GM23338 (cell line): ENCODE measurements around the gene RNF4. TPM values are rescaled to one million over a fixed set of nuclear protein-coding genes. Genes with fewer than 3 reads are reported as not detected.
A peak's percentile ranks its signal among the peaks of the same experiment; 100 is the strongest.

ENCODE experiments used
- ATAC-seq: fragments of 200-7000 bp; cut with Tn5 transposase; 3 replicates; pipeline ENCODE4 v1.9.1; 2020
- DNase-seq: peaks from one replicate; pipeline ENCODE4 v3.0.0-alpha.2; 2015; ENCODE audit warnings: low spot score
- H2AFZ ChIP-seq: fragments of 200-600 bp; sonication (generic); 2 replicates; pipeline ENCODE4 v1.8.0; 2016; ENCODE audit warnings: antibody characterized with exemption, mild to moderate bottlenecking, moderate library complexity
- H3F3A ChIP-seq: fragments of 200-600 bp; sonication (generic); replicated peaks from 2 replicates; pipeline ENCODE4 v1.8.0; 2017; ENCODE audit warnings: antibody characterized with exemption, mixed run types, low read depth
- H3K27ac ChIP-seq: fragments of 200-600 bp; sonication (generic); 2 replicates; pipeline ENCODE4 v1.6.1; 2016; ENCODE audit warnings: low read depth
- H3K27me3 ChIP-seq: fragments of 200-600 bp; sonication (generic); 2 replicates; pipeline ENCODE4 v1.8.0; 2016; ENCODE audit warnings: mild to moderate bottlenecking, mixed run types, moderate library complexity; ENCODE audit not compliant: insufficient read depth
- H3K36me3 ChIP-seq: fragments of 200-600 bp; sonication (generic); 2 replicates; pipeline ENCODE4 v1.8.0; 2016; ENCODE audit warnings: mild to moderate bottlenecking; ENCODE audit not compliant: insufficient read depth
- H3K4me1 ChIP-seq: fragments of 200-600 bp; sonication (generic); 2 replicates; pipeline ENCODE4 v1.8.0; 2016; ENCODE audit warnings: mild to moderate bottlenecking, moderate library complexity; ENCODE audit not compliant: insufficient read depth
- H3K4me2 ChIP-seq: fragments of 200-600 bp; sonication (generic); 2 replicates; pipeline ENCODE4 v1.7.1; 2017; ENCODE audit warnings: mixed run types
- H3K4me3 ChIP-seq: fragments of 200-600 bp; sonication (generic); 2 replicates; pipeline ENCODE4 v1.6.1; 2016; ENCODE audit warnings: mixed run types
- H3K79me2 ChIP-seq: fragments of 200-600 bp; sonication (generic); replicated peaks from 2 replicates; pipeline ENCODE4 v1.8.0; 2017; ENCODE audit warnings: mild to moderate bottlenecking; ENCODE audit not compliant: insufficient read depth
- H3K9me2 ChIP-seq: fragments of 200-600 bp; sonication (generic); 2 replicates; pipeline ENCODE4 v1.8.0; 2017; ENCODE audit not compliant: insufficient read depth
- H4K20me1 ChIP-seq: fragments of 200-600 bp; sonication (generic); replicated peaks from 2 replicates; pipeline ENCODE4 v1.8.0; 2017; ENCODE audit warnings: mild to moderate bottlenecking; ENCODE audit not compliant: insufficient read depth
- H3K27ac Mint-ChIP-seq: 2 replicates; pipeline ENCODE4 v1.8.0; 2020; ENCODE audit warnings: inconsistent platforms, mild to moderate bottlenecking, moderate library complexity, mixed read lengths
- H3K27me3 Mint-ChIP-seq: 3 replicates; pipeline ENCODE4 v1.8.0; 2022; ENCODE audit warnings: low read depth, mild to moderate bottlenecking, moderate library complexity, mixed read lengths, inconsistent platforms; ENCODE audit not compliant: insufficient read depth, poor library complexity
- H3K36me3 Mint-ChIP-seq: 3 replicates; pipeline ENCODE4 v1.8.0; 2021; ENCODE audit warnings: low read depth, mild to moderate bottlenecking, inconsistent platforms, moderate library complexity, mixed read lengths
- H3K4me1 Mint-ChIP-seq: 3 replicates; pipeline ENCODE4 v1.8.0; 2020; ENCODE audit warnings: mild to moderate bottlenecking, inconsistent platforms, mixed read lengths
- H3K4me3 Mint-ChIP-seq: 3 replicates; pipeline ENCODE4 v1.8.0; 2021; ENCODE audit warnings: moderate library complexity, mild to moderate bottlenecking, inconsistent platforms, mixed read lengths
- H3K9me3 Mint-ChIP-seq: 3 replicates; pipeline ENCODE4 v1.8.0; 2020; ENCODE audit warnings: moderate library complexity, mild to moderate bottlenecking, inconsistent platforms, mixed read lengths
- CREB1 ChIP-seq: fragments of 250-450 bp; sonication (Bioruptor Pico); IDR thresholded peaks from 2 replicates; pipeline ENCODE4 v1.5.0; 2020; ENCODE audit warnings: low read depth, mild to moderate bottlenecking, moderate library complexity
- EZH2 ChIP-seq: fragments of 200-600 bp; sonication (generic); IDR thresholded peaks from one replicate; pipeline ENCODE4 v1.8.0; 2017; ENCODE audit warnings: antibody characterized with exemption, mild to moderate bottlenecking, low read depth; ENCODE audit not compliant: unreplicated experiment
- EZH2phosphoT487 ChIP-seq: fragments of 200-600 bp; sonication (generic); IDR thresholded peaks from one replicate; pipeline ENCODE4 v1.8.1; 2018; ENCODE audit warnings: antibody characterized with exemption; ENCODE audit not compliant: unreplicated experiment
- JUNB ChIP-seq: IDR thresholded peaks from one replicate; pipeline ENCODE4 v1.6.1; 2016; ENCODE audit warnings: antibody characterized with exemption; ENCODE audit not compliant: unreplicated experiment
- NANOG ChIP-seq: IDR thresholded peaks from 2 replicates; pipeline ENCODE4 v1.6.1; 2016; ENCODE audit warnings: antibody characterized with exemption, borderline replicate concordance
- POLR2AphosphoS5 ChIP-seq: IDR thresholded peaks from 2 replicates; pipeline ENCODE4 v1.6.1; 2016; ENCODE audit warnings: antibody characterized with exemption, low read depth
- STAT1 ChIP-seq: IDR thresholded peaks from one replicate; pipeline ENCODE4 v1.6.1; 2016; ENCODE audit warnings: antibody characterized with exemption; ENCODE audit not compliant: unreplicated experiment
- ZNF114 ChIP-seq: fragments of 250-450 bp; sonication (Bioruptor Pico); IDR thresholded peaks from 2 replicates; pipeline ENCODE4 v1.5.0; 2020; ENCODE audit warnings: mild to moderate bottlenecking, moderate library complexity
- ZNF331 ChIP-seq: fragments of 250-450 bp; sonication (Bioruptor Pico); IDR thresholded peaks from 2 replicates; pipeline ENCODE4 v1.5.0; 2020; ENCODE audit warnings: low read depth, mild to moderate bottlenecking, moderate library complexity
- polyA plus RNA-seq: library from polyadenylated mRNA; unstranded; fragments of >200 nt; fragmentation: Nextera tagmentation; extraction: Ambion mirVana; gene quantifications from 2 replicates; pipeline ENCODE4 v1.2.1, GENCODE V29; 2016
- total RNA-seq: library from RNA; depleted of rRNA; stranded (reverse); fragments of >200 nt; shearing (Covaris generic); gene quantifications from 2 replicates; pipeline ENCODE4 v1.2.3, GENCODE V29; 2014
- TF ChIP-seq, protein P1 (sequence below): IDR thresholded peaks from one replicate; pipeline ENCODE4 v1.6.1; 2018; ENCODE audit warnings: antibody characterized with exemption; ENCODE audit not compliant: unreplicated experiment
- TF ChIP-seq, protein P2 (sequence below): fragments of 250-450 bp; sonication (Bioruptor Pico); IDR thresholded peaks from 2 replicates; pipeline ENCODE4 v1.5.0; 2020; ENCODE audit warnings: mild to moderate bottlenecking, moderate library complexity
- TF ChIP-seq, protein P3 (sequence below), 2 experiments: fragments of 200-600 bp in 1 of 2; sonication (generic) in 1 of 2; conservative IDR thresholded peaks; 2 replicates each; pipeline versions ENCODE4 v1.5.1 to v1.6.1; 2016 to 2017; ENCODE audit warnings: antibody characterized with exemption in 2 of 2, low read depth in 2 of 2, mild to moderate bottlenecking in 2 of 2, moderate library complexity in 1 of 2
- TF ChIP-seq, protein P4 (sequence below): IDR thresholded peaks from 2 replicates; pipeline ENCODE4 v1.6.1; 2016; ENCODE audit warnings: antibody characterized with exemption

RNF4 gene
- total and polyA plus RNA-seq, 2 experiments from 2014 or later = 47.7 to 77.2 TPM

DNA sequence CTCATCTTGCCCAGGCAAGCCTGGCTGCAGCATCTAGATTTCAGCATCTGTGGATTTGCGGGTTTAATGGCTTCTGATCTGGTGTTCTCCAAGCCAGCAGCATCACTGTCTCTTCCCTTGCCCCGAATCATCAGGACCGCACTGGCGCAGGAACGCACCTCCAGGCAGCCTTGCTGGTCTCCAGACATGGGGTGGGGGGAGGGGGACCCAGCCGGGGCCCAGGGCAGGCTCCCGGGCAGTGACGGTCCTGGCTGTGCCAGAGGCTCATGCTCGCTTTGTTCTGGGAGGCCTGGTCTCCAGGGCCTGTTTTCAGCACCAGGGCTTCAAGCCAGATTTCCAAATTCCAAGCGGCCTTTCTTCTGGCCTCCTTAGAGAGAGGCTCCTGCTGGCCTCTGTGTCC is 45.2 kb upstream of the RNF4 start:
- Mint-ChIP-seq H3K36me3 (no peaks in the 10 kb centered on the region; the same call in 2 of the 3 replicates), H3K4me3 (no peak overlapping the region), H3K4me1 (peaks cover 25% of the 10 kb centered on the region), H3K27ac (no peak overlapping the region), H3K27me3 (peaks cover 35% of the 10 kb centered on the region), H3K9me3 (no peaks in the 10 kb centered on the region)
- Histone ChIP-seq H3K36me3 (no peaks in the 10 kb centered on the region), H3K4me3 (no peak overlapping the region), H2AFZ (peak overlapping the region; percentile 80), H3K4me2 (no peak overlapping the region), H4K20me1 (no peaks in the 10 kb centered on the region; the same call in 1 of the 2 replicates), H3K9me2 (no peaks in the 10 kb centered on the region), H3K27me3 (peaks cover 31% of the 10 kb centered on the region), H3K79me2 (no peaks in the 10 kb centered on the region), H3K27ac (no peak overlapping the region), H3K4me1 (peaks cover 22% of the 10 kb centered on the region; the same call in 1 of the 2 replicates), H3F3A (no peaks in the 10 kb centered on the region)
- ATAC-seq (peak; percentile 14), DNase-seq (no peak)
- TF ChIP-seq ZNF114 (CRISPR knock-in tag) = no peak
- TF ChIP-seq CREB1 (CRISPR knock-in tag) = no peak
- no peak for TF ChIP-seq EZH2
- TF ChIP-seq, protein P1, sequence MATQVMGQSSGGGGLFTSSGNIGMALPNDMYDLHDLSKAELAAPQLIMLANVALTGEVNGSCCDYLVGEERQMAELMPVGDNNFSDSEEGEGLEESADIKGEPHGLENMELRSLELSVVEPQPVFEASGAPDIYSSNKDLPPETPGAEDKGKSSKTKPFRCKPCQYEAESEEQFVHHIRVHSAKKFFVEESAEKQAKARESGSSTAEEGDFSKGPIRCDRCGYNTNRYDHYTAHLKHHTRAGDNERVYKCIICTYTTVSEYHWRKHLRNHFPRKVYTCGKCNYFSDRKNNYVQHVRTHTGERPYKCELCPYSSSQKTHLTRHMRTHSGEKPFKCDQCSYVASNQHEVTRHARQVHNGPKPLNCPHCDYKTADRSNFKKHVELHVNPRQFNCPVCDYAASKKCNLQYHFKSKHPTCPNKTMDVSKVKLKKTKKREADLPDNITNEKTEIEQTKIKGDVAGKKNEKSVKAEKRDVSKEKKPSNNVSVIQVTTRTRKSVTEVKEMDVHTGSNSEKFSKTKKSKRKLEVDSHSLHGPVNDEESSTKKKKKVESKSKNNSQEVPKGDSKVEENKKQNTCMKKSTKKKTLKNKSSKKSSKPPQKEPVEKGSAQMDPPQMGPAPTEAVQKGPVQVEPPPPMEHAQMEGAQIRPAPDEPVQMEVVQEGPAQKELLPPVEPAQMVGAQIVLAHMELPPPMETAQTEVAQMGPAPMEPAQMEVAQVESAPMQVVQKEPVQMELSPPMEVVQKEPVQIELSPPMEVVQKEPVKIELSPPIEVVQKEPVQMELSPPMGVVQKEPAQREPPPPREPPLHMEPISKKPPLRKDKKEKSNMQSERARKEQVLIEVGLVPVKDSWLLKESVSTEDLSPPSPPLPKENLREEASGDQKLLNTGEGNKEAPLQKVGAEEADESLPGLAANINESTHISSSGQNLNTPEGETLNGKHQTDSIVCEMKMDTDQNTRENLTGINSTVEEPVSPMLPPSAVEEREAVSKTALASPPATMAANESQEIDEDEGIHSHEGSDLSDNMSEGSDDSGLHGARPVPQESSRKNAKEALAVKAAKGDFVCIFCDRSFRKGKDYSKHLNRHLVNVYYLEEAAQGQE = no peak
- TF ChIP-seq EZH2phosphoT487 = no peak
- TF ChIP-seq, protein P2, sequence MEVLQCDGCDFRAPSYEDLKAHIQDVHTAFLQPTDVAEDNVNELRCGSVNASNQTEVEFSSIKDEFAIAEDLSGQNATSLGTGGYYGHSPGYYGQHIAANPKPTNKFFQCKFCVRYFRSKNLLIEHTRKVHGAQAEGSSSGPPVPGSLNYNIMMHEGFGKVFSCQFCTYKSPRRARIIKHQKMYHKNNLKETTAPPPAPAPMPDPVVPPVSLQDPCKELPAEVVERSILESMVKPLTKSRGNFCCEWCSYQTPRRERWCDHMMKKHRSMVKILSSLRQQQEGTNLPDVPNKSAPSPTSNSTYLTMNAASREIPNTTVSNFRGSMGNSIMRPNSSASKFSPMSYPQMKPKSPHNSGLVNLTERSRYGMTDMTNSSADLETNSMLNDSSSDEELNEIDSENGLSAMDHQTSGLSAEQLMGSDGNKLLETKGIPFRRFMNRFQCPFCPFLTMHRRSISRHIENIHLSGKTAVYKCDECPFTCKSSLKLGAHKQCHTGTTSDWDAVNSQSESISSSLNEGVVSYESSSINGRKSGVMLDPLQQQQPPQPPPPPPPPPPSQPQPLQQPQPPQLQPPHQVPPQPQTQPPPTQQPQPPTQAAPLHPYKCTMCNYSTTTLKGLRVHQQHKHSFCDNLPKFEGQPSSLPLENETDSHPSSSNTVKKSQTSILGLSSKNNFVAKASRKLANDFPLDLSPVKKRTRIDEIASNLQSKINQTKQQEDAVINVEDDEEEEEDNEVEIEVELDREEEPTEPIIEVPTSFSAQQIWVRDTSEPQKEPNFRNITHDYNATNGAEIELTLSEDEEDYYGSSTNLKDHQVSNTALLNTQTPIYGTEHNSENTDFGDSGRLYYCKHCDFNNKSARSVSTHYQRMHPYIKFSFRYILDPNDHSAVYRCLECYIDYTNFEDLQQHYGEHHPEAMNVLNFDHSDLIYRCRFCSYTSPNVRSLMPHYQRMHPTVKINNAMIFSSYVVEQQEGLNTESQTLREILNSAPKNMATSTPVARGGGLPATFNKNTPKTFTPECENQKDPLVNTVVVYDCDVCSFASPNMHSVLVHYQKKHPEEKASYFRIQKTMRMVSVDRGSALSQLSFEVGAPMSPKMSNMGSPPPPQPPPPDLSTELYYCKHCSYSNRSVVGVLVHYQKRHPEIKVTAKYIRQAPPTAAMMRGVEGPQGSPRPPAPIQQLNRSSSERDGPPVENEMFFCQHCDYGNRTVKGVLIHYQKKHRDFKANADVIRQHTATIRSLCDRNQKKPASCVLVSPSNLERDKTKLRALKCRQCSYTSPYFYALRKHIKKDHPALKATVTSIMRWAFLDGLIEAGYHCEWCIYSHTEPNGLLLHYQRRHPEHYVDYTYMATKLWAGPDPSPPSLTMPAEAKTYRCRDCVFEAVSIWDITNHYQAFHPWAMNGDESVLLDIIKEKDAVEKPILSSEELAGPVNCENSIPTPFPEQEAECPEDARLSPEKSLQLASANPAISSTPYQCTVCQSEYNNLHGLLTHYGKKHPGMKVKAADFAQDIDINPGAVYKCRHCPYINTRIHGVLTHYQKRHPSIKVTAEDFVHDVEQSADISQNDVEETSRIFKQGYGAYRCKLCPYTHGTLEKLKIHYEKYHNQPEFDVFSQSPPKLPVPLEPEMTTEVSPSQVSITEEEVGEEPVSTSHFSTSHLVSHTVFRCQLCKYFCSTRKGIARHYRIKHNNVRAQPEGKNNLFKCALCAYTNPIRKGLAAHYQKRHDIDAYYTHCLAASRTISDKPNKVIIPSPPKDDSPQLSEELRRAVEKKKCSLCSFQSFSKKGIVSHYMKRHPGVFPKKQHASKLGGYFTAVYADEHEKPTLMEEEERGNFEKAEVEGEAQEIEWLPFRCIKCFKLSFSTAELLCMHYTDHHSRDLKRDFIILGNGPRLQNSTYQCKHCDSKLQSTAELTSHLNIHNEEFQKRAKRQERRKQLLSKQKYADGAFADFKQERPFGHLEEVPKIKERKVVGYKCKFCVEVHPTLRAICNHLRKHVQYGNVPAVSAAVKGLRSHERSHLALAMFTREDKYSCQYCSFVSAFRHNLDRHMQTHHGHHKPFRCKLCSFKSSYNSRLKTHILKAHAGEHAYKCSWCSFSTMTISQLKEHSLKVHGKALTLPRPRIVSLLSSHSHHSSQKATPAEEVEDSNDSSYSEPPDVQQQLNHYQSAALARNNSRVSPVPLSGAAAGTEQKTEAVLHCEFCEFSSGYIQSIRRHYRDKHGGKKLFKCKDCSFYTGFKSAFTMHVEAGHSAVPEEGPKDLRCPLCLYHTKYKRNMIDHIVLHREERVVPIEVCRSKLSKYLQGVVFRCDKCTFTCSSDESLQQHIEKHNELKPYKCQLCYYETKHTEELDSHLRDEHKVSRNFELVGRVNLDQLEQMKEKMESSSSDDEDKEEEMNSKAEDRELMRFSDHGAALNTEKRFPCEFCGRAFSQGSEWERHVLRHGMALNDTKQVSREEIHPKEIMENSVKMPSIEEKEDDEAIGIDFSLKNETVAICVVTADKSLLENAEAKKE (CRISPR knock-in tag) = no peak
- TF ChIP-seq POLR2AphosphoS5 = no peak
- TF ChIP-seq, protein P3, sequence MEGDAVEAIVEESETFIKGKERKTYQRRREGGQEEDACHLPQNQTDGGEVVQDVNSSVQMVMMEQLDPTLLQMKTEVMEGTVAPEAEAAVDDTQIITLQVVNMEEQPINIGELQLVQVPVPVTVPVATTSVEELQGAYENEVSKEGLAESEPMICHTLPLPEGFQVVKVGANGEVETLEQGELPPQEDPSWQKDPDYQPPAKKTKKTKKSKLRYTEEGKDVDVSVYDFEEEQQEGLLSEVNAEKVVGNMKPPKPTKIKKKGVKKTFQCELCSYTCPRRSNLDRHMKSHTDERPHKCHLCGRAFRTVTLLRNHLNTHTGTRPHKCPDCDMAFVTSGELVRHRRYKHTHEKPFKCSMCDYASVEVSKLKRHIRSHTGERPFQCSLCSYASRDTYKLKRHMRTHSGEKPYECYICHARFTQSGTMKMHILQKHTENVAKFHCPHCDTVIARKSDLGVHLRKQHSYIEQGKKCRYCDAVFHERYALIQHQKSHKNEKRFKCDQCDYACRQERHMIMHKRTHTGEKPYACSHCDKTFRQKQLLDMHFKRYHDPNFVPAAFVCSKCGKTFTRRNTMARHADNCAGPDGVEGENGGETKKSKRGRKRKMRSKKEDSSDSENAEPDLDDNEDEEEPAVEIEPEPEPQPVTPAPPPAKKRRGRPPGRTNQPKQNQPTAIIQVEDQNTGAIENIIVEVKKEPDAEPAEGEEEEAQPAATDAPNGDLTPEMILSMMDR (conservative IDR thresholded peaks at IDR 0.05; ENCODE audit: low read depth in 2 of 2) = no peak
- no peak for TF ChIP-seq ZNF331 (CRISPR knock-in tag)
- TF ChIP-seq NANOG = no peak
- TF ChIP-seq JUNB = no peak
- TF ChIP-seq STAT1 = no peak
- TF ChIP-seq, protein P4, sequence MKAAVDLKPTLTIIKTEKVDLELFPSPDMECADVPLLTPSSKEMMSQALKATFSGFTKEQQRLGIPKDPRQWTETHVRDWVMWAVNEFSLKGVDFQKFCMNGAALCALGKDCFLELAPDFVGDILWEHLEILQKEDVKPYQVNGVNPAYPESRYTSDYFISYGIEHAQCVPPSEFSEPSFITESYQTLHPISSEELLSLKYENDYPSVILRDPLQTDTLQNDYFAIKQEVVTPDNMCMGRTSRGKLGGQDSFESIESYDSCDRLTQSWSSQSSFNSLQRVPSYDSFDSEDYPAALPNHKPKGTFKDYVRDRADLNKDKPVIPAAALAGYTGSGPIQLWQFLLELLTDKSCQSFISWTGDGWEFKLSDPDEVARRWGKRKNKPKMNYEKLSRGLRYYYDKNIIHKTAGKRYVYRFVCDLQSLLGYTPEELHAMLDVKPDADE = no peak
